WI38 (cell line): Measurements from ENCODE around the gene UBL7.

Experiments
- H3K4me3 ChIP-seq: 2 replicates; pipeline ENCODE4 v1.5.1; 2011; ENCODE audit warnings: low read depth, mild to moderate bottlenecking, control low read depth, low read length
- CTCF ChIP-seq: IDR thresholded peaks from 2 replicates; pipeline ENCODE4 v1.5.1; 2012; ENCODE audit warnings: low read depth, mild to moderate bottlenecking, control low read depth, low read length

UBL7 gene

GRCh38 chr15:74420193-74420905 lies 40.6 kb downstream of the UBL7 start:
- no peak overlapping the region for H3K4me3 ChIP-seq
- TF ChIP-seq CTCF, result no peak

GRCh38 chr15:74419432-74419831 lies 41.5 kb downstream of the UBL7 start:
- no peak for TF ChIP-seq CTCF
- no peak overlapping the region for H3K4me3 ChIP-seq

- H3K4me3 ChIP-seq, result no peak overlapping the region
- no peak for TF ChIP-seq CTCF
Observed at GRCh38 chr15:74418575-74419338, 42.2 kb downstream of the UBL7 start.

GRCh38 chr15:74417670-74418069 lies 43.3 kb downstream of the UBL7 start:
- no peak for TF ChIP-seq CTCF
- no peak overlapping the region for H3K4me3 ChIP-seq

- TF ChIP-seq CTCF, result no peak
Observed at GRCh38 chr15:74417225-74417624, 43.7 kb downstream of the UBL7 start.

GRCh38 chr15:74415966-74416916 lies 44.7 kb downstream of the UBL7 start:
- H3K4me3 ChIP-seq, result no peak overlapping the region
- no peak for TF ChIP-seq CTCF

More at GRCh38 chr15:74417225-74417624, 43.7 kb downstream of the UBL7 start:
- no peak overlapping the region for H3K4me3 ChIP-seq
